Hematopoietic multipotent progenitor cell treated with erythropoietin and hydrocortisone succinate and interleukin-3 and kit ligand, for 15 days (in vitro differentiated cells): ENCODE measurements around the gene MMEL1.
"Not testable (repeated sequence)": the region's sequence is repeated elsewhere in the genome, so short reads cannot be mapped to it uniquely, and the experiment has no call there.

ENCODE experiments used
- DNase-seq: peaks from one replicate; pipeline ENCODE4 v3.0.0-alpha.2; 2015; ENCODE audit warnings: low spot score

MMEL1 gene

GRCh38 chr1:2632561-2633361 lies at the start of gene MMEL1:
Gene MMEL1 (minus strand): TSS chr1:2633016. CDS start chr1:2629484, 3,532 bp downstream.
- no peak for DNase-seq

GRCh38 chr1:2676726-2677125 lies 43.9 kb upstream of the MMEL1 start:
- DNase-seq, result not testable (repeated sequence)

- DNase-seq, result not testable (repeated sequence)
Observed at GRCh38 chr1:2671656-2672055, 38.8 kb upstream of the MMEL1 start.

- DNase-seq, result not testable (repeated sequence)
Observed at GRCh38 chr1:2659806-2660205, 27.0 kb upstream of the MMEL1 start.

GRCh38 chr1:2657909-2658308 lies 25.1 kb upstream of the MMEL1 start:
- DNase-seq, result not testable (repeated sequence)

GRCh38 chr1:2657124-2657523 lies 24.3 kb upstream of the MMEL1 start:
- not testable (repeated sequence) for DNase-seq

- not testable (repeated sequence) for DNase-seq
Observed at GRCh38 chr1:2655598-2656434, 23.0 kb upstream of the MMEL1 start.

- not testable (repeated sequence) for DNase-seq
Observed at GRCh38 chr1:2654443-2654948, 21.7 kb upstream of the MMEL1 start.

- DNase-seq, result not testable (repeated sequence)
Observed at GRCh38 chr1:2653741-2654442, 21.1 kb upstream of the MMEL1 start.

- not testable (repeated sequence) for DNase-seq
Observed at GRCh38 chr1:2652926-2653571, 20.2 kb upstream of the MMEL1 start.

- DNase-seq, result not testable (repeated sequence)
Observed at GRCh38 chr1:2652152-2652925, 19.5 kb upstream of the MMEL1 start.

GRCh38 chr1:2650967-2651645 lies 18.3 kb upstream of the MMEL1 start:
- DNase-seq, result no peak

GRCh38 chr1:2646837-2647236 lies 14.0 kb upstream of the MMEL1 start:
- no peak for DNase-seq

- no peak for DNase-seq
Observed at GRCh38 chr1:2645776-2646175, 13.0 kb upstream of the MMEL1 start.

- DNase-seq, result no peak
Observed at GRCh38 chr1:2645143-2645542, 12.3 kb upstream of the MMEL1 start.

- no peak for DNase-seq
Observed at GRCh38 chr1:2644591-2645101, 11.8 kb upstream of the MMEL1 start.

GRCh38 chr1:2644171-2644570 lies 11.4 kb upstream of the MMEL1 start:
- no peak for DNase-seq

GRCh38 chr1:2643414-2644077 lies 10.7 kb upstream of the MMEL1 start:
- no peak for DNase-seq
